AG04449 (cell line): ENCODE measurements around the gene ANTKMT.

Source experiments
- CTCF ChIA-PET: fragments of 350-600 bp; formaldehyde crosslinking; extraction: SDS; loops from one replicate; lab custom pipeline; 2021; ENCODE audit warnings: antibody characterized with exemption; lab: Yijun Ruan, JAX
- POLR2A ChIA-PET: fragments of 400-600, 350-600 bp; formaldehyde crosslinking; extraction: SDS; loops from one replicate; lab custom pipeline; 2020; ENCODE audit warnings: antibody characterized with exemption, inconsistent platforms; lab: Yijun Ruan, JAX
- DNase-seq: peaks from one replicate; pipeline ENCODE4 v3.0.0-alpha.2; 2010; ENCODE audit warnings: low read depth, low spot score
- H3K4me3 ChIP-seq: 2 replicates; pipeline ENCODE4 v1.5.1; 2011; ENCODE audit warnings: low read depth, mild to moderate bottlenecking, control low read depth, low read length
- CTCF ChIP-seq: IDR thresholded peaks from one replicate; pipeline ENCODE4 v1.5.1; 2011; ENCODE audit warnings: mild to moderate bottlenecking, moderate library complexity, low read length, control low read depth, inconsistent platforms; ENCODE audit not compliant: insufficient read depth; ENCODE audit errors: missing control alignments

Gene ANTKMT

GRCh38 chr16:769184-769784 lies 48.3 kb downstream of the ANTKMT start:
- ChIA-PET CTCF (no interaction called here), POLR2A (no interaction called here)
- DNase-seq, result no peak
- no peak for TF ChIP-seq CTCF
- H3K4me3 ChIP-seq, result no peak overlapping the region

GRCh38 chr16:769934-770333 lies 49.0 kb downstream of the ANTKMT start:
- POLR2A ChIA-PET, result no interaction called here
- no peak for TF ChIP-seq CTCF
- no peak overlapping the region for H3K4me3 ChIP-seq
- CTCF ChIA-PET, result interaction anchor here (0.6 kb wide), 1 partner anchor 28 kb away, joined by 3 read pairs; no protein-coding TSS in a partner anchor
- no peak for DNase-seq

- TF ChIP-seq CTCF, result no peak
- POLR2A ChIA-PET, result no interaction called here
- DNase-seq, result no peak
- CTCF ChIA-PET, result interaction anchor here (0.6 kb wide), 1 partner anchor 29 kb away, joined by 3 read pairs; no protein-coding TSS in a partner anchor
- no peak overlapping the region for H3K4me3 ChIP-seq
These were observed 49.5 kb downstream of the ANTKMT start for GRCh38 chr16:770411-770810.
